ENCODE measurements around the gene ARVCF. TPM values are rescaled to one million over a fixed set of nuclear protein-coding genes. Genes with fewer than 3 reads are reported as not detected.
"Not testable (repeated sequence)": the region's sequence is repeated elsewhere in the genome, so short reads cannot be mapped to it uniquely, and the experiment has no call there.

The ARVCF gene
- total RNA-seq, 1 donor from 2014 or later, result 74.5 TPM

DNA sequence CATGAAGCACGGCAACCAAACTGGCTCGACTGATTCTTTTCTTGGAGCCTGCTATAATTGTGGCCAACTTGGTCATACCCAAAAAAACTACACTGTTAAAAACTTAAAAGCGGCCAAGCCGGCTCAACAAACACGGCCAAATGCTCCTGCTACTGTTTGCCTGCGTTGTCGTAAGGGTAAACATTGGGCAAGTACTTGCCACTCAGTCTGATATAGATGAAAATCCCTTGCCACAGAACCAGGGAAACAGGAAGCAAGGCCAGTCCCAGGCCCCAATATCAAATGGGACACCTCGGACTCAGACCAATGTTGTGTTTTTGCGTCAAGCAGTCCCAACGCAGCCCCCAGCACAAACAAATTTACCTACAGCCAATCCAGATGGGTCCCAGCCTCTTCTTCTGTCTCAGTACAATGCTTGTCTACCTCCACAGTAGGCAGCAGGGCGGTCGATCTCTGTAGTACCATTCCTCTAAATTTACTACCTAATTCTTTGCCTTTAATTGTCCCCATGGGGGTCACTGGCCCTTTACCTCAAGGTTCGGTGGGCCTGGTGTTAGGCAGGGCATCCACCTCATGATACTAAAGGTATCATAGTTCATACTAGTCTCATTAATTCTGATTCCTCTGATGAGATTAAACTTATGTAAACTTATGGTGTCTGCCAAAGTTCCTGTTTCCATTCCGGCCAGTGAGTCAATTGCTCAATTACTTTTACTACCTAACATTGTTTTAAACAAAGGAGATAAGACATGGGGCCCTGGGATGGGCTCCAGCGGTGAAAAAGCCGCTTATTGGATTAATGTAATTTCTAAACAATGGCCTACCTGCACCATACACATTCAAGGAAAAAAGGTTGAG lies 78.8 kb downstream of the ARVCF start:
- no peak for DNase-seq (ENCODE audit: low read depth)
- Histone ChIP-seq H3K36me3 (ENCODE audit: control insufficient read depth, insufficient read depth, low read length) (no peaks in the 10 kb centered on the region), H3K4me3 (ENCODE audit: low read depth, low read length) (no peak overlapping the region), H3K27me3 (ENCODE audit: control insufficient read depth, insufficient read depth, low read length) (no peaks in the 10 kb centered on the region)
- TF ChIP-seq, protein P1, sequence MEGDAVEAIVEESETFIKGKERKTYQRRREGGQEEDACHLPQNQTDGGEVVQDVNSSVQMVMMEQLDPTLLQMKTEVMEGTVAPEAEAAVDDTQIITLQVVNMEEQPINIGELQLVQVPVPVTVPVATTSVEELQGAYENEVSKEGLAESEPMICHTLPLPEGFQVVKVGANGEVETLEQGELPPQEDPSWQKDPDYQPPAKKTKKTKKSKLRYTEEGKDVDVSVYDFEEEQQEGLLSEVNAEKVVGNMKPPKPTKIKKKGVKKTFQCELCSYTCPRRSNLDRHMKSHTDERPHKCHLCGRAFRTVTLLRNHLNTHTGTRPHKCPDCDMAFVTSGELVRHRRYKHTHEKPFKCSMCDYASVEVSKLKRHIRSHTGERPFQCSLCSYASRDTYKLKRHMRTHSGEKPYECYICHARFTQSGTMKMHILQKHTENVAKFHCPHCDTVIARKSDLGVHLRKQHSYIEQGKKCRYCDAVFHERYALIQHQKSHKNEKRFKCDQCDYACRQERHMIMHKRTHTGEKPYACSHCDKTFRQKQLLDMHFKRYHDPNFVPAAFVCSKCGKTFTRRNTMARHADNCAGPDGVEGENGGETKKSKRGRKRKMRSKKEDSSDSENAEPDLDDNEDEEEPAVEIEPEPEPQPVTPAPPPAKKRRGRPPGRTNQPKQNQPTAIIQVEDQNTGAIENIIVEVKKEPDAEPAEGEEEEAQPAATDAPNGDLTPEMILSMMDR (IDR thresholded peaks at IDR 0.05; ENCODE audit: insufficient read depth, low read length, poor library complexity, severe bottlenecking), result no peak

DNA sequence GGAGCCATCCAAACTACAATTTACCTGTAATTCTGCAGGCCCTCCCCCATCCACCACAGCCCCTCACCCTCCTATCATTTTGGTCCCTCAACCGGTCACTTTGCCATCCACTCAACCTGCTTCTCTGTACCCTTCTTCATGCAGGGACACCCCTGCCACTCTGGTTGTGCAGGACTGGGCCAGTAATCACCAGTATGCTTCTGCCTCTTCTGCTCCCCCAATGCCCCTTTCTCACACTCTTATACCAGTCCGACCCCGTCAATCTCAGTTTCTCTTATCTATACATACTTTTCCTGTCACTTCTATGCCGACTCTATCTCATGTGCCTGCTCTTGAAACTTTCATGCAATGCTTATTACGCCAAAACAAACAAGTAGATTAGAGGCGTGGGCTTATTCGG lies 80.1 kb downstream of the ARVCF start:
- Histone ChIP-seq H3K27me3 (ENCODE audit: control insufficient read depth, insufficient read depth, low read length) (no peaks in the 10 kb centered on the region), H3K36me3 (ENCODE audit: control insufficient read depth, insufficient read depth, low read length) (no peaks in the 10 kb centered on the region), H3K4me3 (ENCODE audit: low read depth, low read length) (no peak overlapping the region)
- TF ChIP-seq, protein P1 (IDR thresholded peaks at IDR 0.05; ENCODE audit: insufficient read depth, low read length, poor library complexity, severe bottlenecking), result no peak
- no peak for DNase-seq (ENCODE audit: low read depth)

DNA sequence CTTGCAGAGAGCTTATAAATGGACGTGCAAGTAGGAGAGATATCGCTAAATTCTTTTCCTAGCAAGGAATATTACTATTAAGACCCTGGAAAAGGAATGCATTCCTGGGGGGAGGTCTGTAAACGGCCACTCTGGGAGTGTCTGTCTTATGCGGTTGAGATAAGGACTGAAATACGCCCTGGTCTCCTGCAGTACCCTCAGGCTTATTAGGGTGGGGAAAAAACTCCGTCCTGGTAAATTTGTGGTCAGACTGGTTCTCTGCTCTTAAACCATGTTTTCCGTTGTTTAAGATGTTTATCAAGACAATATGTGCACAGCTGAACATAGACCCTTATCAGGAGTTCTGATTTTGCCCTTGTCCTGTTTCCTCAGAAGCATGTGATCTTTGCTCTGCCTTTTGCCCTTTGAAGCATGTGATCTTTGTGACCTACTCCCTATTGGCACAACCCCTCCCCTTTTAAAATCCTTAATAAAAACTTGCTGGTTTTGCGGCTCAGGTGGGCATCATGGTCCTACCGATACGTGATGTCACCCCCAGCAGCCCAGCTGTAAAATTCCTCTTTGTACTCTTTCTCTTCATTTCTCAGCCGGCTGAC lies 81.4 kb downstream of the ARVCF start:
- DNase-seq (ENCODE audit: low read depth); H3K27me3 ChIP-seq (ENCODE audit: control insufficient read depth, insufficient read depth, low read length); H3K4me3 ChIP-seq (ENCODE audit: low read depth, low read length); H3K36me3 ChIP-seq (ENCODE audit: control insufficient read depth, insufficient read depth, low read length): not testable (repeated sequence)

DNA sequence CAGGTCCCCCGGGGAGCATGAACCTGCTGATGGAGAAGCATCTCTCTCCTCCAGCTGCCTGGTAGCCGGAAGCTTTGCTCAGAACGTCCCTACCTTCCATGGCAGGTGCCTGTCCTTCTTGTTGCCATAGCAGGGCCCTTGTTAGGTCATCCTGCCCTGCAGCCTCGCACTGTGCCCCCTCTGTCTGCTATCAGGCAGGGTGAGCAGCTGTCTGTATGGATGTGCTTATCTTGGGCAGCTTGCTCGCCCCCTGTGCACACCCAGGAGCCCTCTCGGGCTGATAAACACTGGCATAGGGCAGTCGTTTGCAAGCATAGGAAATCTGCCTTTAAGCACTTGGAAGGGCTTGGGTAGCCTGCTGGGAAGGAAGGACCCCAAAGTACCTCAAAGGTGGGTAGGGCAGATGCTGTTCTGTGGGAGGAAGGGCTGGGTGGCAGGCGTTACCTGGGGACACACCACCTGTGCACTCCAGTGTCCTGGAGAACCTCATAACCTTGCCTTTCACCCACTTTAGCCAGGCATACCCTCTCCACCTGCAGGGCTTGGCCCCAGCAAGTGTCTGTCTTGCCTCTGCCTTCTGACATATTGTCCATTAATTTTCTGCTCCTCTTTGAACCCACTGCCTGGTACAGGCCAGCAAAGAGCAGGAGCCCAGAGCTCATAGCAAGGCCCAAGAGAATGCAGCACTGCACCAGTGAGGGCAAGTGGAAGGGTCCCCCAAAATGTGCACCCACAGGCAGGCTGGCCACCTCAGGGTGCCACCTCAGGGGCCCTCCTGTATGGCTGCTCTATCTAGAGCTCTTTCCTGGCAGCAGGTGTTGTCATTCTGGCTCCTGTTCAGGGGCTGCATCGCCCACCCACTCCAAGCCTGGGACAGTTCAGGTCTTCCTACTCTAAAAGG lies 83.0 kb downstream of the ARVCF start:
- no peak for DNase-seq (ENCODE audit: low read depth)
- Histone ChIP-seq H3K4me3 (ENCODE audit: low read depth, low read length) (no peak overlapping the region), H3K36me3 (ENCODE audit: control insufficient read depth, insufficient read depth, low read length) (no peaks in the 10 kb centered on the region), H3K27me3 (ENCODE audit: control insufficient read depth, insufficient read depth, low read length) (no peaks in the 10 kb centered on the region)
- TF ChIP-seq, protein P1 (IDR thresholded peaks at IDR 0.05; ENCODE audit: insufficient read depth, low read length, poor library complexity, severe bottlenecking), result no peak

DNA sequence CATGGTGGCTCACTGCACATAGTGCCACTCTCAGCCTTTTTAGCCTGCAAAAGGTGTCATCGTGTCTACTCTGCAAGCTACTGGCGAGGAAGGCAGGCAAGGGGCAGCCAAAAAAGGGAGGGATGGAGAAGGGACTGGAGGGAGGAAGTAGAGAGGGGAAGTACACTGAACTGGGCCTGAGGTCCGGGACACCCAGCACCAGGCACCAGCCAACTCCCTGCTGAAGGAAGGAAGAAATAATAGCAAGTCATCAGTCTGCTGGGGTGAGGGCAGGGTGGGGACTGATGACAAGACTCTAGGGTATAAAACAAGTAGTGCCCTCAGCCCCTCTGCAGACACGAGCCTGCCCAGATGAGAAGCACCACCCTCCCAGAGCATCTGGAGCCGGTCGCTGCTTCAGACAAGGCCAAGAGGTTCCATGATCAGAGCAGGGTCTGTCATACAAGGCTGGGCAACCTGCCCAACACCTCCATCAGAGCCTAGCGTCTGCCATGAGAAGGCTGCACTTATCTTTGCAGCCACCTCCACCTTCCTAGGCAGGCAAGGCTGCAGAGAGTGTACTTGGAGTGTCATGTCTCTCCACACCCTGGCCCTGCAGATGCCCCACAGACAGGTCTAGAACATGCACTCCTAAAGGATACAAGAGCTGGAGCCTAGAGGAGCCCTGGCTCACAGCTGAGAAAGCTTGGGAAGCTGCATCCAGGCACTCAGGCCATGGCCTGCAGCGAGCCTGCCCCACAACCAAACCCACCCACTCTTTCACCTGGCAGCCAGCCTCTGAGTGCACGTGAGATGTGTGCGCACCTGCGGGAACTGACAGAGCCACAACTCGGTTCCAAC lies 84.0 kb downstream of the ARVCF start:
- TF ChIP-seq, protein P1 (IDR thresholded peaks at IDR 0.05; ENCODE audit: insufficient read depth, low read length, poor library complexity, severe bottlenecking), result no peak
- no peak overlapping the region for H3K4me3 ChIP-seq (ENCODE audit: low read depth, low read length)
- no peaks in the 10 kb centered on the region for H3K36me3 ChIP-seq (ENCODE audit: control insufficient read depth, insufficient read depth, low read length)
- DNase-seq (ENCODE audit: low read depth), result no peak
- no peaks in the 10 kb centered on the region for H3K27me3 ChIP-seq (ENCODE audit: control insufficient read depth, insufficient read depth, low read length)

Data from kidney epithelial cell (primary cell).